Tibial nerve (tissue), 4 donors: ENCODE data around the gene SORCS3. TPM values are rescaled to one million over a fixed set of nuclear protein-coding genes. Genes with fewer than 3 reads are reported as not detected.
A peak's percentile ranks its signal among the peaks of the same experiment; 100 is the strongest.

Source experiments
- DNase-seq, 2 donors: peaks; one replicate each; pipeline ENCODE4 v3.0.0-alpha.2; 2019; ENCODE audit warnings: low spot score in 2 of 2
- H3K27ac ChIP-seq, 4 donors: fragments of 200-600 bp; sonication (generic) in 3 of 4; one replicate each; pipeline ENCODE4 v1.5.1; 2017 to 2019; ENCODE audit warnings: mild to moderate bottlenecking in 1 of 4
- H3K27me3 ChIP-seq, 2 donors: fragments of 200-600 bp; sonication (generic) in 1 of 2; one replicate each; pipeline versions ENCODE4 v1.5.1 to v1.6.0; 2017 to 2019
- H3K36me3 ChIP-seq, 3 donors: fragments of 200-600 bp; sonication (generic); one replicate each; pipeline ENCODE4 v1.5.1; 2018 to 2019
- H3K4me1 ChIP-seq, 4 donors: fragments of 200-600 bp; sonication (generic) in 3 of 4; one replicate each; pipeline ENCODE4 v1.5.1; 2017 to 2019
- H3K4me3 ChIP-seq, 4 donors: fragments of 200-600 bp; sonication (generic) in 3 of 4; one replicate each; pipeline ENCODE4 v1.5.1; 2017 to 2019; ENCODE audit warnings: mild to moderate bottlenecking in 1 of 4, moderate library complexity in 1 of 4
- H3K9me3 ChIP-seq, 4 donors: fragments of 200-600 bp; sonication (generic) in 3 of 4; one replicate each; pipeline ENCODE4 v1.5.1; 2017 to 2019
- CTCF ChIP-seq, 5 experiments: fragments of 200-600 bp in 3 of 5; fragments of 450-650 bp in 2 of 5; sonication (generic) in 3 of 5; IDR thresholded peaks; one replicate each; pipeline ENCODE4 v1.5.1; 2016 to 2019; ENCODE audit warnings: antibody characterized with exemption in 5 of 5, mild to moderate bottlenecking in 3 of 5, moderate library complexity in 2 of 5
- EP300 ChIP-seq, 2 donors: sonication (generic); formaldehyde crosslinking; IDR thresholded peaks; one replicate each; pipeline ENCODE4 v1.6.1; 2017; ENCODE audit warnings: antibody characterized with exemption in 2 of 2, mild to moderate bottlenecking in 1 of 2
- POLR2A ChIP-seq, 2 donors: fragments of 450-650 bp; IDR thresholded peaks; one replicate each; pipeline ENCODE4 v1.6.1; 2017; ENCODE audit warnings: antibody characterized with exemption in 2 of 2, mild to moderate bottlenecking in 2 of 2, moderate library complexity in 2 of 2
- WGBS, 2 donors: methylation state at CpG; one replicate each; pipeline ENCODE4 v1.1.5; 2018; 5-methylcytosine and 5-hydroxymethylcytosine counted together
- total RNA-seq, 4 donors: library from RNA; depleted of rRNA; stranded (reverse); fragments of >200 nt; gene quantifications; one replicate each; pipeline ENCODE4 v1.1.0, GENCODE V29; 2016

SORCS3 gene
- total RNA-seq, 4 donors from 2014 or later, result 1.8 to 3.9 (median 3.2) TPM

GRCh38 chr10:104777086-104777799, 136.2 kb downstream of the SORCS3 start:
- Histone ChIP-seq H3K9me3 (no peaks in the 10 kb centered on the region), H3K27ac (no peak overlapping the region), H3K36me3 (no peaks in the 10 kb centered on the region), H3K4me1 (no peaks in the 10 kb centered on the region), H3K27me3 (no peaks in the 10 kb centered on the region), H3K4me3 (no peak overlapping the region)
- DNase-seq, result no peak
- 80 to 83% methylated on average over 4 of the region's 4 CpGs for WGBS, 2 donors
- TF ChIP-seq EP300 (IDR thresholded peaks at IDR 0.05) (no peak), POLR2A (IDR thresholded peaks at IDR 0.05) (no peak), CTCF (IDR thresholded peaks at IDR 0.05) (peak in 3 of 5 experiments; percentile 26 to 38 (median 34))

- 78 to 83% methylated on average over 3 of the region's 3 CpGs for WGBS, 2 donors
- H3K4me3 ChIP-seq, result no peak overlapping the region
Observed at GRCh38 chr10:104778371-104778770, 137.3 kb downstream of the SORCS3 start.

GRCh38 chr10:104779701-104780100, 138.6 kb downstream of the SORCS3 start:
- no peak for DNase-seq
- no peak overlapping the region for H3K27ac ChIP-seq
- no peak overlapping the region for H3K4me3 ChIP-seq
- no peaks in the 10 kb centered on the region for H3K27me3 ChIP-seq
- 90 to 93% methylated on average over 14 of the region's 14 CpGs for WGBS, 2 donors
- no peaks in the 10 kb centered on the region for H3K9me3 ChIP-seq
- H3K36me3 ChIP-seq, result no peaks in the 10 kb centered on the region
- H3K4me1 ChIP-seq, result peaks cover 0 to 6% (median 2%) of the 10 kb centered on the region in 4 donors
- TF ChIP-seq EP300 (IDR thresholded peaks at IDR 0.05) (no peak), POLR2A (IDR thresholded peaks at IDR 0.05) (no peak), CTCF (IDR thresholded peaks at IDR 0.05) (no peak)

More at GRCh38 chr10:104778371-104778770, 137.3 kb downstream of the SORCS3 start:
- no peaks in the 10 kb centered on the region for H3K36me3 ChIP-seq
- TF ChIP-seq EP300 (IDR thresholded peaks at IDR 0.05) (no peak), POLR2A (IDR thresholded peaks at IDR 0.05) (no peak), CTCF (IDR thresholded peaks at IDR 0.05) (no peak)
- no peak for DNase-seq
- no peaks in the 10 kb centered on the region for H3K4me1 ChIP-seq
- H3K27ac ChIP-seq, result no peak overlapping the region
- no peaks in the 10 kb centered on the region for H3K27me3 ChIP-seq
- H3K9me3 ChIP-seq, result no peaks in the 10 kb centered on the region

GRCh38 chr10:104780165-104780564, 139.1 kb downstream of the SORCS3 start:
- 88 to 89% methylated on average over 5 of the region's 5 CpGs for WGBS, 2 donors
- TF ChIP-seq CTCF (IDR thresholded peaks at IDR 0.05) (no peak), POLR2A (IDR thresholded peaks at IDR 0.05) (no peak), EP300 (IDR thresholded peaks at IDR 0.05) (no peak)

GRCh38 chr10:104780946-104781595, 140.0 kb downstream of the SORCS3 start:
- peaks cover 0 to 6% (median 2%) of the 10 kb centered on the region in 4 donors for H3K4me1 ChIP-seq
- TF ChIP-seq EP300 (IDR thresholded peaks at IDR 0.05) (no peak), POLR2A (IDR thresholded peaks at IDR 0.05) (no peak), CTCF (IDR thresholded peaks at IDR 0.05) (no peak)
- no peak for DNase-seq
- H3K4me3 ChIP-seq, result no peak overlapping the region
- no peaks in the 10 kb centered on the region for H3K27me3 ChIP-seq
- WGBS, 2 donors, result 81 to 92% methylated on average over 1 of the region's 1 CpG
- no peak overlapping the region for H3K27ac ChIP-seq
- H3K9me3 ChIP-seq, result no peaks in the 10 kb centered on the region
- no peaks in the 10 kb centered on the region for H3K36me3 ChIP-seq

More at GRCh38 chr10:104780165-104780564, 139.1 kb downstream of the SORCS3 start:
- Histone ChIP-seq H3K27ac (no peak overlapping the region), H3K36me3 (no peaks in the 10 kb centered on the region), H3K27me3 (no peaks in the 10 kb centered on the region), H3K4me1 (peaks cover 0 to 6% (median 2%) of the 10 kb centered on the region in 4 donors), H3K4me3 (no peak overlapping the region), H3K9me3 (no peaks in the 10 kb centered on the region)
- no peak for DNase-seq
